HepG2 (cell line): ENCODE results near the gene DDC. TPM values are rescaled to one million over a fixed set of nuclear protein-coding genes. Genes with fewer than 3 reads are reported as not detected.

ENCODE experiments used
- E2F5 ChIP-seq: sonication (generic); formaldehyde crosslinking; conservative IDR thresholded peaks from 2 replicates; pipeline ENCODE4 v1.4.0; 2020; ENCODE audit warnings: missing genetic modification reagents
- GATA4 ChIP-seq: sonication (generic); IDR thresholded peaks from 2 replicates; pipeline ENCODE4 v1.6.1; 2016; ENCODE audit warnings: antibody characterized with exemption, low read depth, borderline replicate concordance
- MBNL3 ChIP-seq: fragments of 250-450 bp; sonication (Bioruptor Pico); conservative IDR thresholded peaks from 2 replicates; pipeline ENCODE4 v1.8.0; 2022; ENCODE audit warnings: mild to moderate bottlenecking, inconsistent platforms
- NFIC ChIP-seq: IDR thresholded peaks from 2 replicates; pipeline ENCODE4 v1.6.1; 2012; ENCODE audit warnings: mild to moderate bottlenecking, low read length, inconsistent platforms
- RERE ChIP-seq: IDR thresholded peaks from 2 replicates; pipeline ENCODE4 v1.6.1; 2016; ENCODE audit warnings: low read depth, missing genetic modification reagents, missing compliant biosample characterization
- RFXAP ChIP-seq: sonication (generic); formaldehyde crosslinking; IDR thresholded peaks from 2 replicates; pipeline ENCODE4 v1.4.0; 2020; ENCODE audit warnings: missing genetic modification reagents, borderline replicate concordance
- RNF2 ChIP-seq: fragments of 450-650 bp; conservative IDR thresholded peaks from 2 replicates; pipeline ENCODE4 v1.6.1; 2016; ENCODE audit warnings: low read depth
- TBP ChIP-seq: sonication (generic); formaldehyde crosslinking; IDR thresholded peaks from 2 replicates; pipeline ENCODE4 v1.5.0; 2020; ENCODE audit warnings: missing genetic modification reagents
- TFDP1 ChIP-seq: IDR thresholded peaks from 2 replicates; pipeline ENCODE4 v1.6.1; 2016; ENCODE audit warnings: missing compliant biosample characterization, missing genetic modification reagents, borderline replicate concordance
- ZFP91 ChIP-seq: sonication (generic); formaldehyde crosslinking; IDR thresholded peaks from 2 replicates; pipeline ENCODE4 v1.9.0; 2022; ENCODE audit warnings: missing genetic modification reagents, mild to moderate bottlenecking, borderline replicate concordance
- ZHX2 ChIP-seq, 2 experiments: sonication (generic) in 1 of 2; formaldehyde crosslinking in 1 of 2; IDR thresholded peaks; 2 replicates each; pipeline versions ENCODE4 v1.6.1 to v1.9.0; 2014 to 2022; ENCODE audit warnings: antibody characterized with exemption in 1 of 2, borderline replicate concordance in 1 of 2, inconsistent platforms in 1 of 2, low read depth in 1 of 2, missing genetic modification reagents in 1 of 2
- polyA plus RNA-seq, 8 experiments: library from polyadenylated mRNA; depleted of rRNA in 3 of 8; stranded (reverse) in 7 of 8; unstranded in 1 of 8; fragments of >200 nt; fragmentation: Illumina TruSeq in 4 of 8; extraction: Trizol in 4 of 8; gene quantifications; 2 replicates each; pipeline versions ENCODE4 v1.2.1 to v1.2.3, GENCODE V29; 2011 to 2016; ENCODE audit warnings: low read depth in 4 of 8, missing spikeins in 1 of 8, mixed read lengths in 1 of 8; ENCODE audit not compliant: insufficient read depth in 1 of 8
- total RNA-seq, 5 experiments: library from RNA; depleted of rRNA; stranded (reverse); fragments of >200 nt; fragmentation: Illumina TruSeq; extraction: Trizol; gene quantifications; 2 replicates each; pipeline ENCODE4 v1.2.3, GENCODE V29; 2016; ENCODE audit warnings: low read depth in 1 of 5

DDC gene
- total and polyA plus RNA-seq, 2 of the 13 experiments (the other 11 are each of a cell fraction or from before 2014, with no cell fraction given), result 11.7 to 93.3 TPM

GRCh38 chr7:50591480-50592438 is 26.6 kb upstream of the DDC start (continued):
- TF ChIP-seq RERE (CRISPR knock-in tag) (no peak), NFIC (0 out of 2 replicates have a peak, but pooled peaks have one; percentile 36), TBP (no peak), GATA4 (no peak), RNF2 (no peak), TFDP1 (CRISPR knock-in tag) (no peak), MBNL3 (CRISPR knock-in tag) (no peak), RFXAP (no peak), E2F5 (CRISPR knock-in tag) (no peak), ZHX2 (IDR thresholded peaks at IDR 0.05; ENCODE audit: low read depth) (no peak), ZHX2 (CRISPR knock-in tag; IDR thresholded peaks at IDR 0.05; ENCODE audit: borderline replicate concordance) (no peak), ZFP91 (CRISPR knock-in tag) (peak; percentile 52; the same call in 1 of the 2 replicates)
